Epidermal melanocyte (primary cell): Measurements from ENCODE around the gene C16orf95.
"Not testable (repeated sequence)": the region's sequence is repeated elsewhere in the genome, so short reads cannot be mapped to it uniquely, and the experiment has no call there.

Experiments used
- DNase-seq: peaks from one replicate; pipeline ENCODE4 v3.0.0; 2011; ENCODE audit warnings: low spot score; ENCODE audit not compliant: insufficient read length

C16orf95 gene

GRCh38 chr16:87346517-87347060 lies 29.4 kb upstream of the C16orf95 start:
- no peak for DNase-seq

GRCh38 chr16:87345726-87346424 lies 28.7 kb upstream of the C16orf95 start:
- no peak for DNase-seq

GRCh38 chr16:87344931-87345631 lies 27.9 kb upstream of the C16orf95 start:
- no peak for DNase-seq

GRCh38 chr16:87344165-87344930 lies 27.2 kb upstream of the C16orf95 start:
- DNase-seq, result no peak

- DNase-seq, result no peak
Observed at GRCh38 chr16:87343753-87344050, 26.5 kb upstream of the C16orf95 start.

- no peak for DNase-seq
Observed at GRCh38 chr16:87342978-87343752, 26.0 kb upstream of the C16orf95 start.

- no peak for DNase-seq
Observed at GRCh38 chr16:87342504-87342903, 25.3 kb upstream of the C16orf95 start.

- DNase-seq, result no peak
Observed at GRCh38 chr16:87340198-87340597, 23.0 kb upstream of the C16orf95 start.

GRCh38 chr16:87339724-87340105 lies 22.5 kb upstream of the C16orf95 start:
- DNase-seq, result not testable (repeated sequence)

GRCh38 chr16:87339086-87339723 lies 22.0 kb upstream of the C16orf95 start:
- DNase-seq, result no peak

- DNase-seq, result no peak
Observed at GRCh38 chr16:87338155-87338765, 21.1 kb upstream of the C16orf95 start.

GRCh38 chr16:87337262-87337771 lies 20.1 kb upstream of the C16orf95 start:
- no peak for DNase-seq

- no peak for DNase-seq
Observed at GRCh38 chr16:87336434-87337240, 19.4 kb upstream of the C16orf95 start.

- no peak for DNase-seq
Observed at GRCh38 chr16:87335625-87336433, 18.6 kb upstream of the C16orf95 start.

GRCh38 chr16:87334651-87335624 lies 17.7 kb upstream of the C16orf95 start:
- no peak for DNase-seq

- no peak for DNase-seq
Observed at GRCh38 chr16:87333581-87334331, 16.6 kb upstream of the C16orf95 start.

- DNase-seq, result no peak
Observed at GRCh38 chr16:87333101-87333500, 15.9 kb upstream of the C16orf95 start.
